ENCODE results near the gene BRD2. TPM values are rescaled to one million over a fixed set of nuclear protein-coding genes. Genes with fewer than 3 reads are reported as not detected.
A peak's percentile ranks its signal among the peaks of the same experiment; 100 is the strongest.

BRD2 gene
- 100 to 1,000 TPM; 147 to 163 (median 157) TPM for total RNA-seq (2021; fragmentation: NEBNext Ultra II Directional; extraction: Animal tissue kit (Norgen Biotek cat#: 25700))
- long read RNA-seq, transcript BRD2-219 (9 exons, 2,338 nt) = major isoform, 61 of 91 reads
- long read RNA-seq, partial matches to known transcripts = 27 of 91 reads
- long read RNA-seq, other reads (novel, unspliced or antisense) = 1 of 91 reads

- peaks cover 26% of the 10 kb centered on the region for H3K4me1 Mint-ChIP-seq (ENCODE audit: low read depth)
- peaks cover 20% of the 10 kb centered on the region for H3K36me3 Mint-ChIP-seq (ENCODE audit: low read depth)
- H3K4me3 Mint-ChIP-seq = peak within 1 kb of the TSS; percentile 93
- TF ChIP-seq, protein P1, sequence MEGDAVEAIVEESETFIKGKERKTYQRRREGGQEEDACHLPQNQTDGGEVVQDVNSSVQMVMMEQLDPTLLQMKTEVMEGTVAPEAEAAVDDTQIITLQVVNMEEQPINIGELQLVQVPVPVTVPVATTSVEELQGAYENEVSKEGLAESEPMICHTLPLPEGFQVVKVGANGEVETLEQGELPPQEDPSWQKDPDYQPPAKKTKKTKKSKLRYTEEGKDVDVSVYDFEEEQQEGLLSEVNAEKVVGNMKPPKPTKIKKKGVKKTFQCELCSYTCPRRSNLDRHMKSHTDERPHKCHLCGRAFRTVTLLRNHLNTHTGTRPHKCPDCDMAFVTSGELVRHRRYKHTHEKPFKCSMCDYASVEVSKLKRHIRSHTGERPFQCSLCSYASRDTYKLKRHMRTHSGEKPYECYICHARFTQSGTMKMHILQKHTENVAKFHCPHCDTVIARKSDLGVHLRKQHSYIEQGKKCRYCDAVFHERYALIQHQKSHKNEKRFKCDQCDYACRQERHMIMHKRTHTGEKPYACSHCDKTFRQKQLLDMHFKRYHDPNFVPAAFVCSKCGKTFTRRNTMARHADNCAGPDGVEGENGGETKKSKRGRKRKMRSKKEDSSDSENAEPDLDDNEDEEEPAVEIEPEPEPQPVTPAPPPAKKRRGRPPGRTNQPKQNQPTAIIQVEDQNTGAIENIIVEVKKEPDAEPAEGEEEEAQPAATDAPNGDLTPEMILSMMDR (IDR thresholded peaks at IDR 0.05) = no peak
- H3K27ac Mint-ChIP-seq = peak within 1 kb of the TSS; percentile 99
- peaks cover 7% of the 10 kb centered on the region; the same call in 1 of the 2 replicates for H3K9me3 Mint-ChIP-seq
- DNase-seq = peak; percentile 94
- peaks cover 20% of the 10 kb centered on the region for H3K27me3 Mint-ChIP-seq (ENCODE audit: insufficient read depth)
Observed at GRCh38 chr6:32968093-32968866, at the start of gene BRD2. BRD2 (plus strand) TSS chr6:32968594; CDS start chr6:32972899, 4,305 bp downstream.

GRCh38 chr6:32920715-32921114, 47.7 kb upstream of the BRD2 start:
- H3K9me3 Mint-ChIP-seq = no peaks in the 10 kb centered on the region
- no peak for DNase-seq
- TF ChIP-seq, protein P1 (IDR thresholded peaks at IDR 0.05) = no peak
- H3K27me3 Mint-ChIP-seq (ENCODE audit: insufficient read depth) = peaks cover 31% of the 10 kb centered on the region
- no peaks in the 10 kb centered on the region for H3K36me3 Mint-ChIP-seq (ENCODE audit: low read depth)
- no peak overlapping the region for H3K4me3 Mint-ChIP-seq
- H3K27ac Mint-ChIP-seq = no peak overlapping the region
- no peaks in the 10 kb centered on the region for H3K4me1 Mint-ChIP-seq (ENCODE audit: low read depth)

DNA sequence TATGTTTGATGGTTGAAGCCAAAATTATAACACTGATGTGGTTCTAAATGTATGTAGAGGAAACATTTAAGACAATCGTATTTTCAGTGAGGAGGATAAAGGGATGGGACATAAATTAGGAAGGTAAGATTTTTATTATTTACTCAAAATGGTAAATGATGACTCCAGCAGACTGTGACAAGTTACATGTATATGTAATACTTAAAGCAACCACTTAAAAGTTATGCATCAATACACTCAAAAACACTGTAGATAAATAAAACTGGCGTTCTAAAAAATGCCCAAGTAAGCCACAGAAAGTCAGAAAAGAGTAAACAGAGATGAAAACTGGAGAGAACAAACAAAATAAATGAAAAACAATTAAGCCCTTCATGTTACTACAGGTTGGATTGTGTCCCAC, 46.3 kb upstream of the BRD2 start:
- DNase-seq = no peak
- H3K4me3 Mint-ChIP-seq = no peak overlapping the region
- no peaks in the 10 kb centered on the region for H3K4me1 Mint-ChIP-seq (ENCODE audit: low read depth)
- H3K27ac Mint-ChIP-seq = no peak overlapping the region
- no peaks in the 10 kb centered on the region for H3K36me3 Mint-ChIP-seq (ENCODE audit: low read depth)
- TF ChIP-seq, protein P1 (IDR thresholded peaks at IDR 0.05) = no peak
- peaks cover 35% of the 10 kb centered on the region for H3K27me3 Mint-ChIP-seq (ENCODE audit: insufficient read depth)
- H3K9me3 Mint-ChIP-seq = no peaks in the 10 kb centered on the region

DNA sequence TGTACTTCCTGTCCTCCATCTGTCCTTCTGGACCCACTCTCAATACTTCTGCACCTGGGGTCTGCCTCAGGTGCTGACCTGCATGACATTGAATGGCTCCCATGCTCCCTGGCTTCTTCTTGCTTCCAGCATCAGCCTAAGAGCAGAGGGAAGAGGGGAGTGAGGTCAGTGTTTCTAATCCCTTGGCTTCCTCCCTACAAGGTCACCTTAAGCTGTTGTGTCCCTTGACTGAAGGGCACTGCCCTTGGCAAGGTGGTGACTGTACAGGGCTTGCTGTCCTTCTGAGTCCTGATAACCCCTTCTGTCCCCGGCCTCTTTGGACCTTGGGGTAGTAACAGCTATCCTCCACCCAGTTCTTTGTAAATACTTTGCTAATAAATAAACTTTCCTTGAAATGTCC, 37.2 kb upstream of the BRD2 start:
- peaks cover 27% of the 10 kb centered on the region for H3K27me3 Mint-ChIP-seq (ENCODE audit: insufficient read depth)
- H3K9me3 Mint-ChIP-seq = no peaks in the 10 kb centered on the region
- no peaks in the 10 kb centered on the region for H3K36me3 Mint-ChIP-seq (ENCODE audit: low read depth)
- TF ChIP-seq, protein P1 (IDR thresholded peaks at IDR 0.05) = no peak
- H3K4me1 Mint-ChIP-seq (ENCODE audit: low read depth) = peaks cover 7% of the 10 kb centered on the region; the same call in 1 of the 2 replicates
- H3K27ac Mint-ChIP-seq = no peak overlapping the region
- H3K4me3 Mint-ChIP-seq = no peak overlapping the region
- no peak for DNase-seq

GRCh38 chr6:32932132-32932868, 36.1 kb upstream of the BRD2 start:
- TF ChIP-seq, protein P1 (IDR thresholded peaks at IDR 0.05) = no peak
- peak; percentile 34 for DNase-seq
- Mint-ChIP-seq H3K27ac (no peak overlapping the region), H3K9me3 (no peaks in the 10 kb centered on the region), H3K36me3 (ENCODE audit: low read depth) (no peaks in the 10 kb centered on the region), H3K4me3 (no peak overlapping the region), H3K4me1 (ENCODE audit: low read depth) (peaks cover 7% of the 10 kb centered on the region; the same call in 1 of the 2 replicates), H3K27me3 (ENCODE audit: insufficient read depth) (peaks cover 31% of the 10 kb centered on the region)
